ENCODE measurements around the gene TM2D3.

The TM2D3 gene

GRCh38 chr15:101599091-101599490 is 53.1 kb downstream of the TM2D3 start:
- no peak for DNase-seq

DNA sequence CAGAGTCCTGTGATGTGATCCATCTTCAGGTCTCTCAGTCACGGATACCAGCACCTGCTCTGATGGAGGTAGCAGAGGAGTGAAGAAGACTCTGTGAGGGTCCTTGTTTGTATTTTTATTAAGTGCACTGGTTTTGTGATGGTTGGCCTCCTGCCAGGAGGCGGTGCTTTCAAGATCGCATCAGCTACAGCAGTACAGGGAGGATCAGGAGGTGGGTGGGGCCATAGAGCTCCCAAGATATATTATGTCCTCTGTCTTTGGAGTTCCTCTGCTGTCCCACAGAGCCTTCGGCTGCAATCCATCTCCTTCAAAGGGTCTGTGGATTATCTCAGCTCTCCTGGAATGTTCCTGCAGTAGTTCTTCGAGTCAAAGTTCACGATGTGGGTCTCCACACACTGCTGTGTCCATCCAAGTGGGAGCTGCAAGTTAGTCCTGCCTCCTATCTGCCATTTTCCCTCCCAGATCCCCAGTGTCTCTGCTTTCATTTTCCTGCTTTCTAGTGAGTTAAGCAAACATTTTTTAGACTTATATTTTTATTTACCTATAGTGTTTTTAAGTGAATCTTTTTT is 54.7 kb downstream of the TM2D3 start:
- DNase-seq, result no peak

DNA sequence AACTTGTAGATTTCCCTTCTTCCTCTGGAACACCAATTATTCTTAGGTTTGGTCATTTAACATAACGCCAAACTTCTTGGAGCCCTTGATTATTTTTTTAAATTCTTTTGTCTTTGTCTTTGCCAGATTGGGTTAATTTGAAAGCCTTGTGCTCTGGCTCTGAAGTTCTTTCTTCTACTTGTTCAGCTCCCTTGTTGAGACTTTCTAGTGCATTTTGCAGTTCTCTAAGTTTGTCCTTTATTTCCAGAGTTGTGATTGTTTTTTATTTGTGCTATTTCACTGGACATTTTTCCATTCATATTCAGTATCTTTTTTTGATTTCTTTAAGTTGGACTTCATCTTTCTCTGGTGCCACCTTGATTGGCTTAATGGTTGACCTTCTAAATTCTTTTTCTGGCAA is 55.5 kb downstream of the TM2D3 start:
- no peak for DNase-seq

Measured in NCI-H446 treated with DMSO at 0.1 percent for 48 hours (cell line).